Activated effector memory CD4-positive, alpha-beta T cell treated with Interleukin-2 at 50 U/mL for 16 hours (primary cell): ENCODE results near the gene HSH2D.

ENCODE experiments used
- DNase-seq: peaks from one replicate; pipeline ENCODE4 v3.0.0-alpha.2; 2020

Gene HSH2D

DNA sequence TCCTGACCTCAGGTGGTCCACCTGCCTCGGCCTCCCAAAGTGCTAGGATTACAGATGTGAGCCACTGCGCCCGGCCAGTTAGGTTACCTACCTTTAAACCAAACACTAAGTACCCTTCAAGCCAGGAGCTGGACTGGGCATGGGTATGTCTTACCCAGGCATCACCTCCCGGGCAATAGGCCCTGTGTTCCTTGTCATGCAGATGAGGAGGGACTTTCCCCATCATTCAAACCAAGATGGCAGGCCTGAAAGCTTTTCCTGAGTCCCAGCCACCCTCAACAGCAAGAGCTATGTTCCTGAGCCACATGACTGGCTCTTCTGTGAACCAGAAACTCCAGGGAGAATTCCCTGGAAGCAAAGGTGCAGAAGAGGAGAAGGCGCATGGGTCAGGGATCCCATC is 22.3 kb upstream of the HSH2D start:
- no peak for DNase-seq

DNA sequence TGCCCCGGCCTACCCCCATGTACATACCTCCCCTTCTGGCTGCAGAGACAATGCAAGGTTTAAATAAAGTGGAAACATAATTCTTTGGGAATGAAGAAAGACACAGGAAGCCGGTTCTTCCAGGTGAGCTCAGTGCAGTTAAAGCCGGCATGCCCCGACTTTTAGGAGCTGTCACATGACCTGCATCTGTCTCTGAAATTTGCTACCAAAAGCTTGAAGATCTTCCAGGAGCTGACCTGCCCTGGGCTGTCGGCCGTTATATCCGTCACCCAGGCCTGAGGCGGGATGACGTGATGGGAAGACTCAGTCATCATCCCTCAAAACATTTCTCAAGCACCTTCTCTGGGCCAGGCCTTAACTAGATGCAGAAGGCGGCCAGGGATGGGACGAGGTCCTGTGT is 21.5 kb upstream of the HSH2D start:
- DNase-seq, result no peak

DNA sequence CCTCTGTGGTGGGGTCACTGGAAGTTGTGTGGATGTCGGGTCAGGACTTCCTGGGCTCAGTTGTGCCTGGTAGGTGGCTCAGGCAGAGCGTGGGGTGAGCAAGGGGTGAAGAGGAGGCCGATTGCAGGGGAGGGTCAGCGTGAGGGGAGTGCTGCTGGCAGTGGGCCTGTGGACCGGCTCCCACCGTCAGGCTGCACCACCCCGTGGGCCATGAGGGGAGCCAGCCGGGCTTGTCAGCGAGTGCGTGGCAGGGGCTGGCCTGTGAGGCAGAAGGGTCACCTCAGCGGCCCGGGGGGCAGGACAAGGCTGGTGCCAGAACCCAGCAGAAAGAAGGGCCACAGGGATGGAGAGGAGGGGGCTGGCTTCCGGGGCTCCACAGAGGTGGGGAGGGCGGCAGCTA is 18.5 kb upstream of the HSH2D start:
- no peak for DNase-seq

DNA sequence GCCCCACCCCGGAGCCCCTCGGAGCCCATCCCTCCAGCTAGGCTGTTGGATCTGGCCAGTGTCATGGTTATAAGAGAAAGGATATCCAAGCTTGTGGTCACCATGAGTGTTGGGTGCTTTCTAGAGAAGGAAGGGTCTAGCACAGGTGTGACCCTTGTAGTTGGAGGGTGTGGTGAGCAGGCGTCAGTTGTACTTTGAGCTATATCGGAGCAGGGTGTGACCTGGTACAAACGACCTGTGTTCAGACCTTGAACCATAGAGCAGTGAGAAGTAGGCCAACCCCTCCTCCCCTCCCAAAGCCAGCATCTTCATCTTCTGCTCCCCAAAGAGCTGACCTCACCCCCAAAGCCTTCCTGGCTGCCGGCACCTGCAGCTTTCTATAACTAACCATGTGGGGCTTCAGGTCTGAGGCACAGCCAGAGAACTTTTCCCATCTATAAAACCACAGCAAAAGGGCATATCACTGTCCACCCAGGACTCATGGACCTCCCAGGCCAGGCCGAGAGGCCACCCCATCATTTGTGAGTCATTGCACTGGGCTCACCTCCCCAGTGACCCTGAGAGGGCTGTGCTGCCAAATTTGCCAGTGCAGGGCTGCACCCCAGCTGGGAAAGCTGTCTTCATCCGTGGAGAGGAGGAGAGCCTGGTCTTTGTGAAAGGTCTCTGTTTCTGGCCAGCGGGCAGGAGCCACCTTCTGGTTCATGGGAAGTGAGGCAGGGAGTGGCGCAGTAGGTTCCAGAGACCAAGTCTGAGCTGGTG is 17.6 kb upstream of the HSH2D start:
- no peak for DNase-seq

DNA sequence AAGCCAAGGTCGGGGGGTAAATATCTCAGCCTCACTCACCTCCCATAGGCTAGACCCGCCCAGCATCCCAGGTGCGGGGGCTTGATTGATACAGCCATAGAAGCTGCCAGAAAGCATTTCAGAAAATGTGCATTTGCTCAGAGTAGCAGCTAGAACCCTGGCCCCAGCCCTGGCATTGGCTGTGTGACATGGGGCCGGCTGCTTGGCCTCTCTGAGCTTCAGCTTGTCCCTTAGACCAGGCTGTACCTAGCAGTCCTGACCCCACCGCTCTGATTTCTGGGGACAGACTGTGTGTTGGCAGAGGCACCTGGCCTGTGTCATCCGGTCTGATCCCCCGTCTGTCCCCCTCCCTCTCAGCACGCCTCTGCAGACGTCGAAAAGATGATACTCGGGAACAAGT is 16.4 kb upstream of the HSH2D start:
- no peak for DNase-seq

DNA sequence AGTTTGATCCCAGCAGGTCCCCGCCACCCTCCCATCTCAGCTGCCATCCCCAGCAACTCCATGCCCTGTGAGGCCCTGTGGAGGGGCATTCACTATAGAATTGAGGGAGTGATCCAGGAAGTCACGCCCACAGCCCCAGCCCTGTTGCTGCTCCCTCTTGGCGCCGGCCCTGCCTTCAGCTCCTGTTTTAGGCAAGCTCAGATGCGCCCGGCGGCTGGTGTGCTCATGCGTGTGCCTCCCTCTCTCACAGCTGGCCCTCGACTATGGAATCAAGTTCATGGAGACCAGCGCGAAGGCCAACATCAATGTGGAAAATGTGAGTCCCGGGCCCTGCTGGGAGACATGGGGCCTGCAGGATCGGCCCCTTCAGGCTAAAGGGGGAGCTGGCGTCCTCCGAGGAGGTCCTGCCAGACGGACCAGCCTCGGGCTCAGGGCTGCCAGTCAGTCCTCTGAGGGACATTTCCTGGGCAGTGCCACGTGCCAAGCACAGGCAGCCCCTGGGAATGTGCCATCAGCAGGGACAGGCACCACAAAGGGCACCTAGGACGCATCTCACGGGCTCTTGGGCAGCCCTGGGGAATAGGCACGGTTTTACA is 15.6 kb upstream of the HSH2D start:
- no peak for DNase-seq

DNA sequence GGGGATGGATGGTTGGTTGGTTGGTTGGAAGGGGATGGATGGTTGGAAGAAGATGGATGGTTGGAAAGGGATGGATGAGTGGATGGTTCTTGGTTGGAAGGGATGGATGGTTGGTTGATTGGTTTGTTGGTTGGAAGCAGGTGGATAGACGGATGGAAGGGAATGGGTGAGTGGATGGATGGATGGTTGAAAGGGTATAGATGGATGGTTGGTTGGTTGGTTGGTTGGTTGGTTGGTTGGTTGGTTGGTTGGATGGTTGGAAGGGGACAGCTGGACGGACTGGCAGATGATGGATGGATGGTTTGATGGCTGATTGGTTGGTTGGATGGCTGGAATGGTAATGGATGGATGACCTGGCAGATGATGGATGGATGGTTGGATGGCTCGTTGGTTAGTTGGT is 11.8 kb upstream of the HSH2D start:
- no peak for DNase-seq

DNA sequence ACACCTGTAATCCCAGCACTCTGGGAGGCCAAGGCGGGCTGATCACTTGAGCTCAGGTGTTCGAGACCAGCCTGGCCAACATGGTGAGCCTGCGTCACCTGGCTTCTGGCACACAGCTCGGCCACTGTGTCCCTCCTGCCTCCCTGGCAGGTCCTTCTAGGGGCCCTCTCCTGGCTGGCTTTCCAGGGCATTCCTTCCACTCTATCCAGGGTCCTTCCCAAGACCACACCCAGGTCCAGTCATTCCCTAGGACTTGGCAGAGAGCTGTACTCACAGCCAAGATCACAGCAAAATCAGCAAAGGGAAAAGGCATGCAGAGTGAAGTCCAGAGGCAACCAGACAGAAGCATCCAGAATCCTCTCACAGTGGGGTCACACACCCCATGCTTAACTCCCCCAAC is 9.7 kb upstream of the HSH2D start:
- DNase-seq, result no peak

DNA sequence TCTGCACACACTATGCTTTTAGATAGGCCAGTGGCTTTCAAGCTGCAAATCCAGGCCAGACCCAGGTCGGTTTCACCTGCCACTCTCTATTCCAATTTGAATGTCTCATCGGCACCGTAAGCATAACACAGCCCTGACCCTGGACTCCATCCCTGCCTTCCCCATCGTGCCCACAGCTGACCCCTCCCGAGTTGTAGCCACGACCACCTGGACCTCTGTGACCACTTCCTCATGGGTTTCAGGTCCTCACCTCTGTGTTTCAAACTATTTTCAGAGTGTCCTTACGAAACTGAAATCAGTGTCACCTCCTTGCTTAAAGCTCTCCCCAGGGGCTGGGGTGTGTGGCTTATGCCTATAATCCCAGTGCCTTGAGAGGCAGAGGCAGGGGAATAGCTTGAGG is 9.0 kb upstream of the HSH2D start:
- DNase-seq, result no peak

DNA sequence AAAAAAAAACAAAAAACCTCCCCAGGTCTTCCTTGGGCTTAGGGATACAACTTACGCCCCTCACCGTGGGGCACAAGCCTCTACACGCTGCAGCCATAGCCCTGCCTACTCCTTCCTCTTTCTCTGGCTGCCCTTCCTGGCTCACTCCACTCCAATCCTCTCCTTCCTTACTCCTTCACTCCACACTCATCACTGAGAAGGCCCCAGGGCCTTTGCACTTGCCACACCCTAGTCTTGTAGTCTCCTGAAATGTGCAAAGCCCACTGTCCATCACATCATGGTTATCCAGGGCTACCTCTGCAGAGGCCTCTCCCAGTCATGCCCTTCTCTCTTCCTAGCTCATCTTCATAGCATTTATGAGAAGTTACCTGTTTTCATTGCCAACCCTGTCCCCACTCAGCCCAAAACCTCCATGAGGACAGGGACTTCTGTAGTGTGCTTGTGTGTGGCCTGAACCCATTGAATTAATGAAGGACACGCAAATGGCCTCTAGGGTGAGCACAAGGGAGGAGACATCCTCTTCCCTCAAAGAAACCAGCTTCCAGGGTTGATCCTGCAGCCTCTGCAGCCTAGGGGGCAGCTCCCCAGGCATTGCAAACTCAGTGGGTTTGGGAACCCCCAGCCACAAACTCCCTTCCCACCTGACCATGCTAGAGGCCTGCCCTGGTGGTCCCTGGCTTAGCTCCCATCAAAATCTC is 7.9 kb upstream of the HSH2D start:
- no peak for DNase-seq

DNA sequence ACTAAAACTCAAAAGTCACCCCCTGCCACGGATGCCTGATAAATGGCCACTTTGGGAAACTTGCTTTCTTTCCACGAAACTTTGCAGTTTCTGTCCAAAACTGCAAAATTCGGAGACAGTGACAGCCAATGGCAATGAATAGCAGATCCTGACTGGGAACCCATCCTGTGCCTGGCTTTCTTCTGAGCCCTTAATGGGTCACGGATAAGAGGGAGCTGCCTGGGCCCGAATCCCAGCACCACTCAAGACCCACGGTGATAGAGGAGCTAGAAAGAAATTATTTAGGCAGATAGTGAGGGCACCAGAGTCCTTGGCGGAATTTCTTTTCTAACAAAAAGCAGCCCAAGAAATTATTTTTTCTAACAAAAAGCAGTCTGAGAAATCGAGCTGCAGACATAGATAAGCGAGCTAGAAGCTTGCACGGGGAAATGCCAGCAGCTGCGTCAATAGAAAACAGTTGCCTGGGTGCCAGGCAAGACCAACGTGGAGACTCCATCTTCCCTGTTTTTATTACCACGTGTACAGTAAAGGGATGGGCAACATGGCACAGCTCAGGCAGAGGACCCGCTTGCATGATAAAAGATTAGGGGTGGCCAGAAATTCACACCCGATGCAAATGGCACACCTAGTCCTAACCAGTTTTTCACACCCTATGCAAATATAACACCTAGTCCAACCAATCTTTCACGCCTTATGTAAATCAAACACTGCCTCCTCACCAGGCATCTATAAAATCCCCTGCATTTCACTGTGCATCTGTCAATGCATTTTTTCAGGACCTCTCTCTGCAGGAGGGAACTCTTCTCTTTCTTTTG is 7.1 kb upstream of the HSH2D start:
- no peak for DNase-seq

DNA sequence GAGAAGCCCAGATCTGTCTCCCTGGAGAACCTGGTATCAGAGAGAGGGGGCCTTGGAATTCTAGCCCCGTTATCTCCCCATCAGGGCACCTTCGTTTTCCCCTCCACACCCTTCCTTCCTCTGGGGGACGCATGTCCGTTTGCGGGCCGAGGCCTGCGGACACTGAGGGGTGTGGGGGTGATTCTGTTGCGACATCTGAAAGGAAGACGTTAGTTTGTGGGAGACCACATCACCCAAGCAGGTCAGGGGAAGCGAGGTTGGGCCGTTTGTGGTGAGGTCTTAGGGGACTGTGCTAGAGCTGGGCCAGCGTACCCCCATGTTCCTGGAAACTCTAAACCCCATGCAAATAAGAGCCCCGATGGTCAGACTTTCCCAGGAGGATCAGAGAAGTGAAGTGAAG is 3.7 kb upstream of the HSH2D start:
- DNase-seq, result no peak

DNA sequence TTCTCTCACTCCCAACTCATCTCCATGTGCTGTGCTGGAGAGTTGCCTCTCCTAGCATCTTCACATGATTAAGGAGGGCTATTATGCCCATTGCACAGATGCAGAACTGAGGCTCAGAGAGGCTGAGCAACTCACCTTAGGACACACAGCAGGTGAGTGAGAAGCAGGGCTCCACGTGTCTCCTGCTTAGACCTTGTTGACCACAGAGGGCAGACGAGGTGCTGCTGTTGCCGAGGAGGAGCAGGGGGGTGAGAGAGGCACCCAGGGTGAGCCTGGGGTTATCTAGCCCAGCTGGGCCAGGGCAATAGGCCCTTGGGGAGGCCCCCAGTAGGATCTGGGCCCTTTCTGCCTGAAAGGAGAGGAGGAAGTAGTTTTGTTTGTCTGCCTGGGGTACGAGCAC is 2.4 kb upstream of the HSH2D start:
- no peak for DNase-seq

DNA sequence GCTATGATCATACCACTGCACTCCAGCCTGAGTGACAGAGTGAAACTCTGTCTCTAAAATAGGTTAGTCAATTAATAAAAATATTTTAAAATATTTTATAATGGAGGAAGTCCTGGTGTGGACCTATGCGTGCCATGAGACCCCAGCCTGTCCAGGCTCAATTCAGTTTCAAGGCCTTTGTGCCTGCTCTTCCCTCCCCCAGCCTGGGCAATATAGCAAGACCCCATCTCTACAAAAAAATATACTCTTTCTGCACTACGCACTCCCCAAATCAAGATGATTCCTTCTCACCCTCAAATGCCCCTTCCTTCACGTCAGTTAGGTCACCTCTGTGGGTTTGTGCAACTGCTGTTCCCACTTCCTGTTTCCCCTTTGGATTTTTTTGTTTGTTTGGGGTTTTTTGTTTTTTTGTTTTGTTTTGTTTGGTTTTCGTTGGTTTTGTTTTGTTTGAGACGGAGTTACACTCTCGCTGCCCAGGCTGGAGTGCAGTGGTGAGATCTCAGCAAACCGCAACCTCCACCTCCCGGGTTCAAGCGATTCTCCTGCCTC is 1.4 kb upstream of the HSH2D start:
- DNase-seq, result no peak

DNA sequence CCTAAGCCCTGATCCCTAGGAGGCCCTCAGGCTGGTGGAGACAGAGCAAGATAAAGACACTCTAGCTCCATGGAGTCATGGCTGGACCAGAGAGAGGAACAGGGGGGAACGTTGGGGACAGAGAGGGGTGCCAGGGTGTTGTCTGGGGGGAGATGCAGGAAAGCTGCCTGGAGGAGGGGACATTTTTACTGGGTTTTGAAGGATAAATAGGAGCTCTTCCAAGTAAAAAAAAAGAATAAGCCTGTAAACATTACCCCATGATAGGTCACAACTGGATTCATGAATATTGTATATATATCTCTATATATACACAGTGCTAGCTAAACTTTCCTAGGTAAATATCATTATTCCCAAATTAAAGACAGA is 714 bp downstream of the HSH2D start:
- DNase-seq, result no peak

DNA sequence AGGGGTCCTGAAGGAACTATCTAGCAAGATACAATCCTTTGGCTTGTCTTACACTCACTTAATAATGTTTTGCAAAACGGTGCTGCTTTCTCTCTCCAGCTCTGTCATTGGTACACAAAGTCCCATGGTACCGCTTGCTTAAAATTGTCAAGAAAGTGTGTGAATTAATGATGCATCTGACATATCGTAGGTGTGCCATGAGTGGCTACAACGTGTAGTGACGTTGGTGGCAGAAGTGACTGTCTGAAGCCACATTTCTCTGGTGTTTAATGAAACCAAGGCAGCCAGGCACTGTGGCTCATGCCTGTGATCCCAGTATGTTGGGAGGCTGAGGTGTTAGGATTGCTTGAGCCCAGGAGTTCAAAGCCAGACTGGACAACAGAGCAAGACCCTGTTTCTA is 2.6 kb downstream of the HSH2D start:
- no peak for DNase-seq

DNA sequence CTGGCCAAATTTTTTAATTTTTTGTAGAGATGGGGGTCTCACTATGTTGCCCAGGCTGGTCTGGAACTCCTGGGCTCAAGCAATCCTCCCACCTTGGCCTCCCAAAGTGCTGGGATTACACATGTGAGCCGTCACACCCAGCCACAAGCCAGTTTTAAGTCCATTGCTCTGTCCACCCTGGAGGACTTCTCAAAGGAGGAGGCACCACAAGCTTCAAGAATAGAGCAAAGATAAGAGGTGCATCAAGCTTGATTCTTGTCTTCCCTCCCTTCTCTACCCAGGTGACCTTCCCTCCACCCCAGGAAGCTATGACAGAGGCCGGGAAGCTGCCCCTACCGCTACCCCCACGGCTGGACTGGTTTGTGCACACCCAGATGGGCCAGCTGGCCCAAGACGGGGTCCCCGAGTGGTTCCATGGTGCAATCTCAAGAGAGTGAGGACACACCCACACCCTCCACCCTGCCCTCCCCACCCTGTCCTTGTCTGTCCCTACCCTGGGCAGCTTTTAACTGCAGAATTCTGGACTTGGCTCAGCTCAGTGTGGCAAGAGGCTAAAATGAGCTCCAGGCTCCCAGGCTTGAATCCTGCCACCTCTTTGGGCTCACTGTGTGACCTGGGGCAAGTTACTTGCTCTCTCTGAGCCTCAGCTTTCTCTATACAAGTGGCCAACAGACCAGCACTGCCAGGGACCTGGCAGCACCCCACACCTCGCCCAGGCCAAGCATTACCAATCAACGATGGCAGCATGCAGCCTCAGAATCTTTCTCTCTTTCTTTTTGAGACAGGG is 5.2 kb downstream of the HSH2D start:
- no peak for DNase-seq

DNA sequence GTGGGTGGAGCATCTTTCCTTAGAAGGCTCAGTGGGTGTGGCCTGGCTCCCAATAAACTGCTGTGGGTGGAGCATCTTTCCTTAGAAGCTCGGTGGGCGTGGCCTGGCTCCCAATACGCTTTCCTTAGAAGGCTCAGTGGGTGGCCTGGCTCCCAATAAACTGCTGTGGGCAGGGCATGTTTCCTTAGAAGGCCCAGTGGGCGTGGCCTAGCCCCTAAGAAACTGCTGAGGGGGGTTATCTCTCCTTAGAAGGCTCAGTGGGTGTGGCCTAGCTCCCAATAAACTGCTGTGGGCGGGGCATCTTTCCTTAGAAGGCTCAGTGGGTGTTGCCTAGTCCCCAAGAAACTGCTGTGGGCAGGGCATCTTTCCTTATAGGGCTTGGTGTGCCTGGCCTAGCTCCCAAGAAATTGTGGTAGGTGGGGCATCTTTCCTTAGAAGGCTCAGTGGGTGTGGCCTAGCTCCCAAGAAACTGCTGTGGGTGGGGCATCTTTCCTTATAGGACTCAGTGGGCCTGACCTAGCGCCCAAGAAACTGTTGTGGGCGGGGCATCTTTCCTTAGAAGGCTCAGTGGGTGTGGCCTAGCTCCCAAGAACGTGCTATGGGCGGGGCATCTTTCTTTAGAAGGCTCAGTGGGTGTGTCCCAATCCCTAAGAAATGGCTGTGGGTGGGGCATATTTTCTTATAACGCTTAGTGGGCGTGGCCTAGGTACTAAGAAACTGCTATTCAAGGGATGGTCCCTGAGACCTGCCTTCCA is 10.3 kb downstream of the HSH2D start:
- no peak for DNase-seq

DNA sequence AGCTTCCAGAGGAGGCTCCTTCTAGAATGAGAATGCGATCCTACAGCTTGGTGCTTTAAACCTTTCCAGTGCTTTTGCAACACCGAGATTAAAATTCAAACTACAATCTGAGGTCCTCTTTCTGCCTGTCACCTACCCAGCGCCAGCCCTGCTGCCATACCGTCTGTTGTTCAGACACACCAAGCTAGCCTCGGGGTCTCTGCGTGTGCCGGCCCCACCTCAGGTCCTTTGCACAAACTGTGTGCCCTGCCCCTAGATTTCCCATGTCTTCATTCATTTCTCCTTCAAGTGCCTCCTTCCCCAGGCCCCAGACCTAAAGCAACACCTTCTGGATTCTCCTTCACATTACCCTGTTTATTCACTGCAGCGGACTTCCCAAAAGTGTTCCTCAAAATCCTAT is 11.1 kb downstream of the HSH2D start:
- DNase-seq, result no peak

DNA sequence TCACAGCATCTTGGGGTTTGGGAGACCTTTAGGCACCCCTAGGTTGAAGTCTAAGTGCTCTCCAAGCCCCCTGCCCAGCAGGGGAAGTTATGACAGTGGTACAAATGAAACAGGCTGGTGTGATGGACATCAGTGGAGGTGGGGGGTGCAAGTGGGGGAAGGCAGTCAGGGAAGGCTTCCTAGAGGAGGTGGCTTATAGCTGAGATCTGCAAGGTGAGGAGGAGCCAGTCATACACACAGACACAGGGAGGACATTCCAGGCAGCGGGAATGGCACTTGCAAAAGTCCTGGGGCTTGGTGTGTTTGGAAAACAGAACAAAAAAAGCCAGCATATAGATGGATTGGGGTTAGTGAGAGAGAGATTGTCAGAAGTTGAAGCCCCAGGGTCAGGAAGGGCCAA is 11.6 kb downstream of the HSH2D start:
- no peak for DNase-seq

DNA sequence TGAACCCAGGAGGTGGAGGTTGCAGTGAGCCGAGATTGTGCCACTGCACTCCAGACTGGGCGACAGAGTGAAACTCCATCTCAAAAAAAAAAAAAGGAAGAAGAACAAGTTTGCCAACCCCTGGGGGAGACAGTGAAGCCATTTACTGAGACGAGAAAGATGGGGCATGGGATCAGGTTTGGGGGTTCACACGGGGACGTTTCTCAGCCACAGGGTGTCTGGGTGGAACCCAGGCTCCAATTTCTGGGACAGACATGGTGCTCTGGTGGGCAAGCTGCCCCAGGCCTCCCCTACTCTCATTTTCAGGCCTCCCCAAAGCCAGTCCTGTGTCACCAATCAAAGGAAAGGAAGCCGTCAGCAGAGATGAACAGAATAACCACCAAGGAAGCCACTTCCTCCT is 13.4 kb downstream of the HSH2D start:
- DNase-seq, result no peak

DNA sequence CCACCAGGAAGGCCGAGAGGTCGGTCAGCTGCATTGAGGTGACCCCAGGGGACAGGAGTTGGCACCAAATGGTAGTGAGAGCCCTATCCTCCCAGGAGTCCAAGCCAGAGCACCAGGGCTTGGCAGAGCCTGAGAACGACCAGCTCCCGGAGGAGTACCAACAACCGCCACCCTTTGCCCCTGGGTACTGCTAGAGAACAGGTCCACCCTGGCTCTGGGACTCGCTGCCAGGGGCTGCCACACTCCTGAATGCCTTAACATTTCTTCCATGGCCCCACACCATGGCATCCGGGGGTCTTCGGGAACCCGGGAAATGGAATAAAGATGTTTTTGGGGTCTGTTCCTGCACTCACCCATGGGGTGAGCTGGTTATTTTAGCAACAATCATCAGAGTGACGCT is 14.1 kb downstream of the HSH2D start:
- no peak for DNase-seq
